ENCODE data around the gene CEP120.

Gene CEP120

DNA sequence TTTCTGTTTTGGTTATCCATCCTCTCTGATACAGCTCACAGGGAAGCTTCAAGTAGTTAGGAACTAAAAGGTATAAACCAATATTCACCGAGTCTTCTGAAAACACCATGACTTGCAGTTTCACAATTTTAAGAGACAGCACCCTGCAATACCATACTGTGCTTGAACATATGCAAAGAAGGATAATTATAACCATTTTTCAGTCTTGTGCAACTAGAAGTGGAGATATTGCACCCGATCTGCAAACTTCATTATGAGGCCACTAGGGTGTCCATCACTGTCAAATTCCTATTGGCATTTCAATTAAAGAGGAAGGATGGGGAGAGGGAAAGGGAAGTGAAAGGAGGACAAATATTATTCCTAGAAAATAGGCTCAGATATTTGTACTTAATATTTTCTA is 32.4 kb upstream of the CEP120 start:
- TF ChIP-seq, protein P1, sequence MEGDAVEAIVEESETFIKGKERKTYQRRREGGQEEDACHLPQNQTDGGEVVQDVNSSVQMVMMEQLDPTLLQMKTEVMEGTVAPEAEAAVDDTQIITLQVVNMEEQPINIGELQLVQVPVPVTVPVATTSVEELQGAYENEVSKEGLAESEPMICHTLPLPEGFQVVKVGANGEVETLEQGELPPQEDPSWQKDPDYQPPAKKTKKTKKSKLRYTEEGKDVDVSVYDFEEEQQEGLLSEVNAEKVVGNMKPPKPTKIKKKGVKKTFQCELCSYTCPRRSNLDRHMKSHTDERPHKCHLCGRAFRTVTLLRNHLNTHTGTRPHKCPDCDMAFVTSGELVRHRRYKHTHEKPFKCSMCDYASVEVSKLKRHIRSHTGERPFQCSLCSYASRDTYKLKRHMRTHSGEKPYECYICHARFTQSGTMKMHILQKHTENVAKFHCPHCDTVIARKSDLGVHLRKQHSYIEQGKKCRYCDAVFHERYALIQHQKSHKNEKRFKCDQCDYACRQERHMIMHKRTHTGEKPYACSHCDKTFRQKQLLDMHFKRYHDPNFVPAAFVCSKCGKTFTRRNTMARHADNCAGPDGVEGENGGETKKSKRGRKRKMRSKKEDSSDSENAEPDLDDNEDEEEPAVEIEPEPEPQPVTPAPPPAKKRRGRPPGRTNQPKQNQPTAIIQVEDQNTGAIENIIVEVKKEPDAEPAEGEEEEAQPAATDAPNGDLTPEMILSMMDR (conservative IDR thresholded peaks at IDR 0.05; ENCODE audit: control insufficient read depth, insufficient read depth, low read depth, low read length): no peak
- DNase-seq (ENCODE audit: low read depth): no peak
- no peak overlapping the region for H3K4me3 ChIP-seq (ENCODE audit: control insufficient read depth, low read depth, low read length)

DNA sequence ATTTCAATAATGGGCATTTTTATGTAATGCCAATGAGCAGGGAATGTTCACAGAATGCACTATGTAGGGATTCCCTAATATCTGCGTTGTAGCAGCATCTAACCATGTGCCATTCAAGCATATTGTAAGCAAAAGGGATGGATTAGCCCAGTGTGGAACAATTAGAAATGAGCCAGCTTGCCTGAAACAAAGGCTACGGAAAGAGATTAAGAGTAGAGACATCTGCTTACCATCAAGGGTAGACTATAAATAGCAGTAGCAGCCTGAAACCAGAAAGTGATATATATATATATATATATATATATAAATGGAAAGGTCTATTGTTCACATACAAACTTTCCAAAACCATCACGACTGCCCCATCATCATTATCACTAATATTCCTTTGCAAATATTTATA is 31.9 kb upstream of the CEP120 start:
- no peak for DNase-seq (ENCODE audit: low read depth)
- TF ChIP-seq, protein P1 (conservative IDR thresholded peaks at IDR 0.05; ENCODE audit: control insufficient read depth, insufficient read depth, low read depth, low read length): no peak
- H3K4me3 ChIP-seq (ENCODE audit: control insufficient read depth, low read depth, low read length): no peak overlapping the region

GRCh38 chr5:123454259-123454911 is 31.2 kb upstream of the CEP120 start:
- no peak for DNase-seq (ENCODE audit: low read depth)

DNA sequence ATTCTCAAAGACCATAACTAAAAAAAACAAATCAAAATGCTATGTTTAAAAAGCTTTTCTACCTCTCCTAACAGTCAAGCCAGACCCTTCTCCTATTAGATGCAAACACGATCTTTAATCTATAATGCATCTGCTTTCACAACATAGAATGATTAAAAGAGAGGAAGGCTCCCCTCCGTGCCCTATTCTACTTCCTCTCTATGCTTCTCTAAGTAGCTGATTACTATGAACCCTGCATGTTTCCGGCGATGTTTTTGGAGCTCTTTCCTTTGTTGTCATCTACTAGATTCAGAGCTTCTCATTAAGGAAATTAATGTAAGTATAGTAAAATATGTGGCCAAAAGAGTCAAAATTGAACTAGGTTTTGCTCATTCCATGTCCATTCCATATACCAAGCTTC is 29.2 kb upstream of the CEP120 start:
- TF ChIP-seq, protein P1 (conservative IDR thresholded peaks at IDR 0.05; ENCODE audit: control insufficient read depth, insufficient read depth, low read depth, low read length): no peak
- DNase-seq (ENCODE audit: low read depth): no peak
- H3K4me3 ChIP-seq (ENCODE audit: control insufficient read depth, low read depth, low read length): no peak overlapping the region

More at GRCh38 chr5:123454259-123454911, 31.2 kb upstream of the CEP120 start:
- H3K4me3 ChIP-seq (ENCODE audit: control insufficient read depth, low read depth, low read length): no peak overlapping the region
- TF ChIP-seq, protein P1 (conservative IDR thresholded peaks at IDR 0.05; ENCODE audit: control insufficient read depth, insufficient read depth, low read depth, low read length): no peak

DNA sequence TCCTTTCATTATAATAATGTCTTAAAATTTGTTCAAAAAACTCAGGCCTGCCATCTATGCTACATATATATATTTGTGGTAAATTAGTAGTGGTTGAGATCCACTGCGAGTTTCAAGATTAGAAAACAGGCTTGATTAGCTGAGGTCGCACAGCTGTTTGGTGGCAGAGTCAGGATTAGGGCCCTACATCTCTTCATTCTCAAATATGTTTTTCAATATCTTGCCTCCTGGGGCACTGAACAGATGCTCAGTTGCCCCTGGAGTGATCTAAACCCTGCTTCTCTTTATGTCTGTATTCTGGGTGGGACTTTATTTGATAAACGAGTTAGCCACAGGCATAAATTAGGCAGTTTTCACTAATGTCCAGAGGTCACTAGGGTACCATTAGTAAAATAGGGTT is 27.8 kb upstream of the CEP120 start:
- TF ChIP-seq, protein P1 (conservative IDR thresholded peaks at IDR 0.05; ENCODE audit: control insufficient read depth, insufficient read depth, low read depth, low read length): no peak
- no peak for DNase-seq (ENCODE audit: low read depth)
- no peak overlapping the region for H3K4me3 ChIP-seq (ENCODE audit: control insufficient read depth, low read depth, low read length)

DNA sequence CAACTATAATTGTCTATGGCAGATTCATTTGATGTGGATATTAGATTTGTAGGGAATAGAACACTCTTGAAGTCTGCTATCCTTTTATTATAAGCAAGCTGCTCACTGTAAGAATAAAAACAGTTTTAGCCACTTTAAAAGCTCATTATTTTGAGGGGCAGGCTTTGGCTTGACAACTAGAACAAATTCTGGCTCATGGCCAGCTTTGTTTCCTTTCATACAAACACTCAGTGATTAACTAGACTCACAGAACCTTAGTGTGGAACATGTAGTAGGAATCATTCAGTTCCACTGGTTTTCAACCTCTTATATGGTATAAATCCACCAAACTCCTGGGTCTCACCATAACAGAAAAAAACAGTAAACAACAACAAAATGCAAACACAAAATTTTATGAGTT is 27.4 kb upstream of the CEP120 start:
- TF ChIP-seq, protein P1 (conservative IDR thresholded peaks at IDR 0.05; ENCODE audit: control insufficient read depth, insufficient read depth, low read depth, low read length): no peak
- no peak overlapping the region for H3K4me3 ChIP-seq (ENCODE audit: control insufficient read depth, low read depth, low read length)
- DNase-seq (ENCODE audit: low read depth): no peak

GRCh38 chr5:123450114-123450513 is 26.9 kb upstream of the CEP120 start:
- no peak for DNase-seq (ENCODE audit: low read depth)
- H3K4me3 ChIP-seq (ENCODE audit: control insufficient read depth, low read depth, low read length): no peak overlapping the region
- TF ChIP-seq, protein P1 (conservative IDR thresholded peaks at IDR 0.05; ENCODE audit: control insufficient read depth, insufficient read depth, low read depth, low read length): no peak
